ENCODE measurements around the gene LDAH.

Gene LDAH

DNA sequence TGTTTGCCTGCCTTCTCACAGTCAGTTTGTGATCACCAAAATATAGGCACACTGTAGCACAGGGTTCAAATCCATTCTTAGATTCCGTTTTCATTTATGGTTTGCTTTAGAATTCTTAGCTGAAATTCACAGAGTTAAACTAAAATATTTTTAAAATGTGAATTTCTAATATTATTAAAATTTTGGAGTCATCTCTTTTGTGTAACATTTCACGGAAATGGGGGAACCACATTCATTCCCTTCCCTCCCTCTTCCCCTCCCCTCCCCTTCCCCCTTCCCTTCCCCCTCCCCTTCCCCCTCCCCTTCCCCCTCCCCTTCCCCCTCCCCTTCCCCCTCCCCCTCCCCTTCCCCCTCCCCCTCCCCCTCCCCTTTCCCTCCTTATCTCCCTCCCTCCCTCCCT lies 11.4 kb upstream of the LDAH start:
- Histone ChIP-seq H3K4me3 (ENCODE audit: low read length) (no peak overlapping the region), H3K36me3 (replicated peaks; ENCODE audit: insufficient read depth, low read length) (no peaks in the 10 kb centered on the region), H4K20me1 (ENCODE audit: insufficient read depth, low read length) (no peaks in the 10 kb centered on the region), H3K27ac (ENCODE audit: low read length) (no peak overlapping the region), H3F3A (ENCODE audit: insufficient read depth, low read length) (no peaks in the 10 kb centered on the region), H3K27me3 (replicated peaks; ENCODE audit: insufficient read depth, low read length) (no peaks in the 10 kb centered on the region), H3K9me3 (replicated peaks; ENCODE audit: insufficient read depth, low read length) (no peaks in the 10 kb centered on the region), H3K9me2 (replicated peaks; ENCODE audit: insufficient read depth, low read length) (no peaks in the 10 kb centered on the region), H2AFZ (ENCODE audit: low read length) (no peak overlapping the region), H3K4me1 (ENCODE audit: low read length) (no peaks in the 10 kb centered on the region), H3K4me2 (ENCODE audit: low read depth, low read length) (no peak overlapping the region), H3K79me2 (ENCODE audit: low read length) (no peaks in the 10 kb centered on the region), H3K9ac (ENCODE audit: low read length) (no peak overlapping the region)
- no peak for DNase-seq
- no peak for TF ChIP-seq EZH2phosphoT487 (IDR thresholded peaks at IDR 0.05; ENCODE audit: low read length)
- TF ChIP-seq, protein P1, sequence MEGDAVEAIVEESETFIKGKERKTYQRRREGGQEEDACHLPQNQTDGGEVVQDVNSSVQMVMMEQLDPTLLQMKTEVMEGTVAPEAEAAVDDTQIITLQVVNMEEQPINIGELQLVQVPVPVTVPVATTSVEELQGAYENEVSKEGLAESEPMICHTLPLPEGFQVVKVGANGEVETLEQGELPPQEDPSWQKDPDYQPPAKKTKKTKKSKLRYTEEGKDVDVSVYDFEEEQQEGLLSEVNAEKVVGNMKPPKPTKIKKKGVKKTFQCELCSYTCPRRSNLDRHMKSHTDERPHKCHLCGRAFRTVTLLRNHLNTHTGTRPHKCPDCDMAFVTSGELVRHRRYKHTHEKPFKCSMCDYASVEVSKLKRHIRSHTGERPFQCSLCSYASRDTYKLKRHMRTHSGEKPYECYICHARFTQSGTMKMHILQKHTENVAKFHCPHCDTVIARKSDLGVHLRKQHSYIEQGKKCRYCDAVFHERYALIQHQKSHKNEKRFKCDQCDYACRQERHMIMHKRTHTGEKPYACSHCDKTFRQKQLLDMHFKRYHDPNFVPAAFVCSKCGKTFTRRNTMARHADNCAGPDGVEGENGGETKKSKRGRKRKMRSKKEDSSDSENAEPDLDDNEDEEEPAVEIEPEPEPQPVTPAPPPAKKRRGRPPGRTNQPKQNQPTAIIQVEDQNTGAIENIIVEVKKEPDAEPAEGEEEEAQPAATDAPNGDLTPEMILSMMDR (IDR thresholded peaks at IDR 0.05; ENCODE audit: low read length) = no peak
- TF ChIP-seq EZH2 (optimal IDR thresholded peaks at IDR 0.05; ENCODE audit: low read depth, low read length) = no peak

DNA sequence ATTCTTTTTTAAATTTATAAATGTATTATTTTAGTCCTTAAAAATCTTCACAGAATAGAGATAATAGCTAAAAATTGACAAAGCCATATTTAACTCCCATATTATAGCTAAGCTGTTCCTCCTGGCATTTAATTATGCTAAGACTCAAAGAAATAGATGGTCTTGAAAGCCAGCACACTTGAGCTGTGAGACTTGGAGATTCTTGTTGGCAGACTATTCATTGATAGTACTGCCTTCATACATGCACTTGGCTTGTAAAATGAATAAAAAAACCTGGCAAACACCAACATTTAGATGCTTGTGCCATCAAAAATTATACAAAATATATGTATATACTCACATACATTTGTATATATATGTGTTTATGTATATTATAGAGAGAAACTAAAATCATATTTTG lies 9.7 kb upstream of the LDAH start:
- no peaks in the 10 kb centered on the region for H3K9me2 ChIP-seq (replicated peaks; ENCODE audit: insufficient read depth, low read length)
- H3K4me2 ChIP-seq (ENCODE audit: low read depth, low read length) = no peak overlapping the region
- no peak overlapping the region for H3K9ac ChIP-seq (ENCODE audit: low read length)
- H2AFZ ChIP-seq (ENCODE audit: low read length) = no peak overlapping the region
- no peaks in the 10 kb centered on the region for H3K36me3 ChIP-seq (replicated peaks; ENCODE audit: insufficient read depth, low read length)
- H3K79me2 ChIP-seq (ENCODE audit: low read length) = no peaks in the 10 kb centered on the region
- no peak for DNase-seq
- H3K4me1 ChIP-seq (ENCODE audit: low read length) = no peaks in the 10 kb centered on the region
- H3F3A ChIP-seq (ENCODE audit: insufficient read depth, low read length) = no peaks in the 10 kb centered on the region
- H3K27ac ChIP-seq (ENCODE audit: low read length) = no peak overlapping the region
- no peak overlapping the region for H3K4me3 ChIP-seq (ENCODE audit: low read length)
- no peaks in the 10 kb centered on the region for H4K20me1 ChIP-seq (ENCODE audit: insufficient read depth, low read length)
- TF ChIP-seq, protein P1 (IDR thresholded peaks at IDR 0.05; ENCODE audit: low read length) = no peak
- TF ChIP-seq EZH2 (optimal IDR thresholded peaks at IDR 0.05; ENCODE audit: low read depth, low read length) (no peak), EZH2phosphoT487 (IDR thresholded peaks at IDR 0.05; ENCODE audit: low read length) (no peak)
- H3K9me3 ChIP-seq (replicated peaks; ENCODE audit: insufficient read depth, low read length) = no peaks in the 10 kb centered on the region
- no peaks in the 10 kb centered on the region for H3K27me3 ChIP-seq (replicated peaks; ENCODE audit: insufficient read depth, low read length)

- no peak for DNase-seq
- no peaks in the 10 kb centered on the region for H4K20me1 ChIP-seq (ENCODE audit: insufficient read depth, low read length)
- no peaks in the 10 kb centered on the region for H3K9me2 ChIP-seq (replicated peaks; ENCODE audit: insufficient read depth, low read length)
- no peak overlapping the region for H3K4me3 ChIP-seq (ENCODE audit: low read length)
- no peaks in the 10 kb centered on the region for H3K79me2 ChIP-seq (ENCODE audit: low read length)
- no peaks in the 10 kb centered on the region for H3K36me3 ChIP-seq (replicated peaks; ENCODE audit: insufficient read depth, low read length)
- H3F3A ChIP-seq (ENCODE audit: insufficient read depth, low read length) = no peaks in the 10 kb centered on the region
- no peak overlapping the region for H3K9ac ChIP-seq (ENCODE audit: low read length)
- no peak overlapping the region for H3K27ac ChIP-seq (ENCODE audit: low read length)
- H2AFZ ChIP-seq (ENCODE audit: low read length) = no peak overlapping the region
- TF ChIP-seq EZH2phosphoT487 (IDR thresholded peaks at IDR 0.05; ENCODE audit: low read length) (no peak), EZH2 (optimal IDR thresholded peaks at IDR 0.05; ENCODE audit: low read depth, low read length) (no peak)
- TF ChIP-seq, protein P1 (IDR thresholded peaks at IDR 0.05; ENCODE audit: low read length) = no peak
- no peaks in the 10 kb centered on the region for H3K27me3 ChIP-seq (replicated peaks; ENCODE audit: insufficient read depth, low read length)
- no peaks in the 10 kb centered on the region for H3K4me1 ChIP-seq (ENCODE audit: low read length)
- H3K9me3 ChIP-seq (replicated peaks; ENCODE audit: insufficient read depth, low read length) = no peaks in the 10 kb centered on the region
- H3K4me2 ChIP-seq (ENCODE audit: low read depth, low read length) = no peak overlapping the region
Measured at GRCh38 chr2:20829861-20830260, 7.0 kb upstream of the LDAH start.
